ENCODE data around the gene FCN3.

Gene FCN3

GRCh38 chr1:27335506-27336422, 38.9 kb downstream of the FCN3 start:
- DNase-seq = no peak

GRCh38 chr1:27333717-27334279, 40.8 kb downstream of the FCN3 start:
- DNase-seq = no peak

GRCh38 chr1:27332536-27333281, 41.9 kb downstream of the FCN3 start:
- DNase-seq = peak; percentile 58

GRCh38 chr1:27331922-27332321, 42.7 kb downstream of the FCN3 start:
- no peak for DNase-seq

- no peak for DNase-seq
Observed at GRCh38 chr1:27331426-27331825, 43.2 kb downstream of the FCN3 start.

- no peak for DNase-seq
Observed at GRCh38 chr1:27330786-27331185, 43.8 kb downstream of the FCN3 start.

GRCh38 chr1:27327964-27328363, 46.7 kb downstream of the FCN3 start:
- DNase-seq = no peak

GRCh38 chr1:27325286-27325685, 49.3 kb downstream of the FCN3 start:
- DNase-seq = no peak

- no peak for DNase-seq
Observed at GRCh38 chr1:27322569-27323240, 51.9 kb downstream of the FCN3 start.

GRCh38 chr1:27321813-27322568, 52.6 kb downstream of the FCN3 start, which contains the start of gene TMEM222:
TMEM222 (plus strand) TSS chr1:27322163; CDS start chr1:27322198, 35 bp downstream.
- DNase-seq = peak; percentile 97

Measured in activated naive CD4-positive, alpha-beta T cell treated with Interleukin-2 at 50 U/mL for 16 hours (primary cell).